GM23338 (cell line): ENCODE measurements around the gene ATP1B2. TPM values are rescaled to one million over a fixed set of nuclear protein-coding genes. Genes with fewer than 3 reads are reported as not detected.

ENCODE experiments used
- ATAC-seq: fragments of 200-7000 bp; cut with Tn5 transposase; 3 replicates; pipeline ENCODE4 v1.9.1; 2020
- DNase-seq: peaks from one replicate; pipeline ENCODE4 v3.0.0-alpha.2; 2015; ENCODE audit warnings: low spot score
- H2AFZ ChIP-seq: fragments of 200-600 bp; sonication (generic); 2 replicates; pipeline ENCODE4 v1.8.0; 2016; ENCODE audit warnings: antibody characterized with exemption, mild to moderate bottlenecking, moderate library complexity
- H3F3A ChIP-seq: fragments of 200-600 bp; sonication (generic); replicated peaks from 2 replicates; pipeline ENCODE4 v1.8.0; 2017; ENCODE audit warnings: antibody characterized with exemption, mixed run types, low read depth
- H3K27ac ChIP-seq: fragments of 200-600 bp; sonication (generic); 2 replicates; pipeline ENCODE4 v1.6.1; 2016; ENCODE audit warnings: low read depth
- H3K27me3 ChIP-seq: fragments of 200-600 bp; sonication (generic); 2 replicates; pipeline ENCODE4 v1.8.0; 2016; ENCODE audit warnings: mild to moderate bottlenecking, mixed run types, moderate library complexity; ENCODE audit not compliant: insufficient read depth
- H3K36me3 ChIP-seq: fragments of 200-600 bp; sonication (generic); 2 replicates; pipeline ENCODE4 v1.8.0; 2016; ENCODE audit warnings: mild to moderate bottlenecking; ENCODE audit not compliant: insufficient read depth
- H3K4me1 ChIP-seq: fragments of 200-600 bp; sonication (generic); 2 replicates; pipeline ENCODE4 v1.8.0; 2016; ENCODE audit warnings: mild to moderate bottlenecking, moderate library complexity; ENCODE audit not compliant: insufficient read depth
- H3K4me2 ChIP-seq: fragments of 200-600 bp; sonication (generic); 2 replicates; pipeline ENCODE4 v1.7.1; 2017; ENCODE audit warnings: mixed run types
- H3K4me3 ChIP-seq: fragments of 200-600 bp; sonication (generic); 2 replicates; pipeline ENCODE4 v1.6.1; 2016; ENCODE audit warnings: mixed run types
- H3K79me2 ChIP-seq: fragments of 200-600 bp; sonication (generic); replicated peaks from 2 replicates; pipeline ENCODE4 v1.8.0; 2017; ENCODE audit warnings: mild to moderate bottlenecking; ENCODE audit not compliant: insufficient read depth
- H3K9me2 ChIP-seq: fragments of 200-600 bp; sonication (generic); 2 replicates; pipeline ENCODE4 v1.8.0; 2017; ENCODE audit not compliant: insufficient read depth
- H4K20me1 ChIP-seq: fragments of 200-600 bp; sonication (generic); replicated peaks from 2 replicates; pipeline ENCODE4 v1.8.0; 2017; ENCODE audit warnings: mild to moderate bottlenecking; ENCODE audit not compliant: insufficient read depth
- H3K27ac Mint-ChIP-seq: 2 replicates; pipeline ENCODE4 v1.8.0; 2020; ENCODE audit warnings: inconsistent platforms, mild to moderate bottlenecking, moderate library complexity, mixed read lengths
- H3K27me3 Mint-ChIP-seq: 3 replicates; pipeline ENCODE4 v1.8.0; 2022; ENCODE audit warnings: low read depth, mild to moderate bottlenecking, moderate library complexity, mixed read lengths, inconsistent platforms; ENCODE audit not compliant: insufficient read depth, poor library complexity
- H3K36me3 Mint-ChIP-seq: 3 replicates; pipeline ENCODE4 v1.8.0; 2021; ENCODE audit warnings: low read depth, mild to moderate bottlenecking, inconsistent platforms, moderate library complexity, mixed read lengths
- H3K4me1 Mint-ChIP-seq: 3 replicates; pipeline ENCODE4 v1.8.0; 2020; ENCODE audit warnings: mild to moderate bottlenecking, inconsistent platforms, mixed read lengths
- H3K4me3 Mint-ChIP-seq: 3 replicates; pipeline ENCODE4 v1.8.0; 2021; ENCODE audit warnings: moderate library complexity, mild to moderate bottlenecking, inconsistent platforms, mixed read lengths
- H3K9me3 Mint-ChIP-seq: 3 replicates; pipeline ENCODE4 v1.8.0; 2020; ENCODE audit warnings: moderate library complexity, mild to moderate bottlenecking, inconsistent platforms, mixed read lengths
- CREB1 ChIP-seq: fragments of 250-450 bp; sonication (Bioruptor Pico); IDR thresholded peaks from 2 replicates; pipeline ENCODE4 v1.5.0; 2020; ENCODE audit warnings: low read depth, mild to moderate bottlenecking, moderate library complexity
- CTCF ChIP-seq, 2 experiments: fragments of 200-600 bp in 1 of 2; sonication (generic) in 1 of 2; conservative IDR thresholded peaks; 2 replicates each; pipeline versions ENCODE4 v1.5.1 to v1.6.1; 2016 to 2017; ENCODE audit warnings: antibody characterized with exemption in 2 of 2, low read depth in 2 of 2, mild to moderate bottlenecking in 2 of 2, moderate library complexity in 1 of 2
- EZH2 ChIP-seq: fragments of 200-600 bp; sonication (generic); IDR thresholded peaks from one replicate; pipeline ENCODE4 v1.8.0; 2017; ENCODE audit warnings: antibody characterized with exemption, mild to moderate bottlenecking, low read depth; ENCODE audit not compliant: unreplicated experiment
- NANOG ChIP-seq: IDR thresholded peaks from 2 replicates; pipeline ENCODE4 v1.6.1; 2016; ENCODE audit warnings: antibody characterized with exemption, borderline replicate concordance
- REST ChIP-seq: IDR thresholded peaks from one replicate; pipeline ENCODE4 v1.6.1; 2018; ENCODE audit warnings: antibody characterized with exemption; ENCODE audit not compliant: unreplicated experiment
- STAT1 ChIP-seq: IDR thresholded peaks from one replicate; pipeline ENCODE4 v1.6.1; 2016; ENCODE audit warnings: antibody characterized with exemption; ENCODE audit not compliant: unreplicated experiment
- ZNF114 ChIP-seq: fragments of 250-450 bp; sonication (Bioruptor Pico); IDR thresholded peaks from 2 replicates; pipeline ENCODE4 v1.5.0; 2020; ENCODE audit warnings: mild to moderate bottlenecking, moderate library complexity
- polyA plus RNA-seq: library from polyadenylated mRNA; unstranded; fragments of >200 nt; fragmentation: Nextera tagmentation; extraction: Ambion mirVana; gene quantifications from 2 replicates; pipeline ENCODE4 v1.2.1, GENCODE V29; 2016
- total RNA-seq: library from RNA; depleted of rRNA; stranded (reverse); fragments of >200 nt; shearing (Covaris generic); gene quantifications from 2 replicates; pipeline ENCODE4 v1.2.3, GENCODE V29; 2014

Gene ATP1B2
- total and polyA plus RNA-seq, 2 experiments from 2014 or later = 14.9 to 33.1 TPM

- Histone ChIP-seq H2AFZ (no peak overlapping the region), H3K36me3 (no peaks in the 10 kb centered on the region), H4K20me1 (no peaks in the 10 kb centered on the region), H3K4me2 (no peak overlapping the region), H3K4me1 (peaks cover 25% of the 10 kb centered on the region), H3F3A (peaks cover 10% of the 10 kb centered on the region), H3K9me2 (no peaks in the 10 kb centered on the region; the same call in 1 of the 2 replicates), H3K4me3 (no peak overlapping the region), H3K27me3 (peaks cover 20% of the 10 kb centered on the region), H3K79me2 (no peaks in the 10 kb centered on the region), H3K27ac (no peak overlapping the region)
- Mint-ChIP-seq H3K9me3 (peaks cover 2% of the 10 kb centered on the region; the same call in 2 of the 3 replicates), H3K27ac (0 out of 2 replicates have a peak overlapping the region, but pooled peaks have one; percentile 95), H3K4me1 (peaks cover 41% of the 10 kb centered on the region), H3K4me3 (no peak overlapping the region), H3K36me3 (peaks cover 34% of the 10 kb centered on the region), H3K27me3 (peaks cover 29% of the 10 kb centered on the region)
- DNase-seq (no peak), ATAC-seq (no peak)
- TF ChIP-seq CTCF (conservative IDR thresholded peaks at IDR 0.05; ENCODE audit: low read depth in 2 of 2) = no peak
- TF ChIP-seq EZH2 = no peak
- TF ChIP-seq NANOG = no peak
- TF ChIP-seq CREB1 = no peak
- TF ChIP-seq ZNF114 (CRISPR knock-in tag) = no peak
- no peak for TF ChIP-seq STAT1
Observed at GRCh38 chr17:7655541-7655840, 4.8 kb downstream of the ATP1B2 start.

GRCh38 chr17:7656958-7657609 is 6.4 kb downstream of the ATP1B2 start:
- Histone ChIP-seq H3K27me3 (peaks cover 8% of the 10 kb centered on the region), H3K4me2 (peak overlapping the region; percentile 74), H3K36me3 (no peaks in the 10 kb centered on the region), H2AFZ (no peak overlapping the region), H3K4me1 (peaks cover 21% of the 10 kb centered on the region), H3F3A (peaks cover 10% of the 10 kb centered on the region), H3K9me2 (no peaks in the 10 kb centered on the region; the same call in 1 of the 2 replicates), H3K4me3 (peak overlapping the region; percentile 42), H3K79me2 (no peaks in the 10 kb centered on the region), H3K27ac (peak overlapping the region; percentile 97), H4K20me1 (no peaks in the 10 kb centered on the region)
- peaks cover 26% of the 10 kb centered on the region for H3K27me3 Mint-ChIP-seq
- H3K4me3 Mint-ChIP-seq = peak overlapping the region; percentile 62
- ATAC-seq = peak; percentile 91
- DNase-seq = peak; percentile 98
- H3K4me1 Mint-ChIP-seq = peaks cover 37% of the 10 kb centered on the region
- peaks cover 34% of the 10 kb centered on the region for H3K36me3 Mint-ChIP-seq
- H3K27ac Mint-ChIP-seq = peak overlapping the region; percentile 95
- peaks cover 2% of the 10 kb centered on the region; the same call in 2 of the 3 replicates for H3K9me3 Mint-ChIP-seq
- TF ChIP-seq CTCF (conservative IDR thresholded peaks at IDR 0.05; ENCODE audit: low read depth in 2 of 2) (peak; percentile 27 to 39; a peak in 3 of 4 replicates), REST (peak; percentile 18)
